ENCODE results near the gene KIF18A. TPM values are rescaled to one million over a fixed set of nuclear protein-coding genes. Genes with fewer than 3 reads are reported as not detected.

The KIF18A gene
- total RNA-seq, 1 donor from 2014 or later: 2.6 TPM

DNA sequence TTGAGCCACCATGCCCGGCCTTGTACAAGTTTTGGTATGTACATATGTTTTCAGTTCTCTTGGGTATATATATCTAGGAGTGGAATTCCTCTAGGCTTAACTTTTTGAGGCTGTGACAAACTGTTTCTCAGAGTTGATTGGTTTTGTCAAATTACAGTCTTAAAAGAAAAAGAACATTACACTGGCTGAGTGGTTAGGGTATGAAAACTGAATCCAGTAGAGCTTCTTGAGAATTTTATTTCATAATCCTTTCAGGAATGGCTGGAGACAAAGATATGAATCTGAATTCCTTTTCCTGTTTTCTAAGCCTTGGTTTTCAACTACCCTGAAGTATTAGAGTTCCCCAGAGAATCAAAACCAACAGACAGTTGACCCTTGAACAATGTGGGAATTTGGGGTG, 6.8 kb upstream of the KIF18A start:
- Mint-ChIP-seq H3K27ac (ENCODE audit: unreplicated experiment) (no peak overlapping the region), H3K36me3 (ENCODE audit: unreplicated experiment) (no peaks in the 10 kb centered on the region), H3K27me3 (ENCODE audit: unreplicated experiment) (no peaks in the 10 kb centered on the region), H3K4me1 (ENCODE audit: low read depth, unreplicated experiment) (peaks cover 5% of the 10 kb centered on the region), H3K4me3 (ENCODE audit: unreplicated experiment) (no peak overlapping the region), H3K9me3 (ENCODE audit: unreplicated experiment) (no peaks in the 10 kb centered on the region)
- TF ChIP-seq, protein P1, sequence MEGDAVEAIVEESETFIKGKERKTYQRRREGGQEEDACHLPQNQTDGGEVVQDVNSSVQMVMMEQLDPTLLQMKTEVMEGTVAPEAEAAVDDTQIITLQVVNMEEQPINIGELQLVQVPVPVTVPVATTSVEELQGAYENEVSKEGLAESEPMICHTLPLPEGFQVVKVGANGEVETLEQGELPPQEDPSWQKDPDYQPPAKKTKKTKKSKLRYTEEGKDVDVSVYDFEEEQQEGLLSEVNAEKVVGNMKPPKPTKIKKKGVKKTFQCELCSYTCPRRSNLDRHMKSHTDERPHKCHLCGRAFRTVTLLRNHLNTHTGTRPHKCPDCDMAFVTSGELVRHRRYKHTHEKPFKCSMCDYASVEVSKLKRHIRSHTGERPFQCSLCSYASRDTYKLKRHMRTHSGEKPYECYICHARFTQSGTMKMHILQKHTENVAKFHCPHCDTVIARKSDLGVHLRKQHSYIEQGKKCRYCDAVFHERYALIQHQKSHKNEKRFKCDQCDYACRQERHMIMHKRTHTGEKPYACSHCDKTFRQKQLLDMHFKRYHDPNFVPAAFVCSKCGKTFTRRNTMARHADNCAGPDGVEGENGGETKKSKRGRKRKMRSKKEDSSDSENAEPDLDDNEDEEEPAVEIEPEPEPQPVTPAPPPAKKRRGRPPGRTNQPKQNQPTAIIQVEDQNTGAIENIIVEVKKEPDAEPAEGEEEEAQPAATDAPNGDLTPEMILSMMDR (IDR thresholded peaks at IDR 0.05; ENCODE audit: partially characterized antibody, unreplicated experiment): no peak
- DNase-seq: no peak

DNA sequence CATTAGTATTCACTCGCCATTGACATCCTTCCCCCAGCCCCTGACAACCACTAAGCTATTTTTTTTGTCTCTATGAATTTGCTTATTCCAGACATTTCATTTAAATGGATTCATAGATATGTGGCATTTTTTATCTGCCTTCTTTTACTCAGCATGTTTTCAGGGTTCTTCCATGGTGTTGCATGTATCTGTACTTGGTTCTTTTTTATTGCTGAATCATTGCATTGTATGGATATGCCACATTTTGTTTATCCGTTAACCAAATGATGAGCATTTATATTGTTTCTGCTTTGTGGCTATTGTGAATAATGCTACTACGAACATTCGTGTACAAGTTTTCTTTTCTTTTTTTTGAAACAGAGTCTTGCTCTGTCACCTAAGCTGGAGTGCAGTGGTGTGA, 6.2 kb upstream of the KIF18A start:
- peaks cover 8% of the 10 kb centered on the region for H3K4me1 Mint-ChIP-seq (ENCODE audit: low read depth, unreplicated experiment)
- TF ChIP-seq, protein P1 (IDR thresholded peaks at IDR 0.05; ENCODE audit: partially characterized antibody, unreplicated experiment): no peak
- no peak for DNase-seq
- no peak overlapping the region for H3K27ac Mint-ChIP-seq (ENCODE audit: unreplicated experiment)
- no peaks in the 10 kb centered on the region for H3K36me3 Mint-ChIP-seq (ENCODE audit: unreplicated experiment)
- H3K4me3 Mint-ChIP-seq (ENCODE audit: unreplicated experiment): no peak overlapping the region
- H3K27me3 Mint-ChIP-seq (ENCODE audit: unreplicated experiment): no peaks in the 10 kb centered on the region
- no peaks in the 10 kb centered on the region for H3K9me3 Mint-ChIP-seq (ENCODE audit: unreplicated experiment)

DNA sequence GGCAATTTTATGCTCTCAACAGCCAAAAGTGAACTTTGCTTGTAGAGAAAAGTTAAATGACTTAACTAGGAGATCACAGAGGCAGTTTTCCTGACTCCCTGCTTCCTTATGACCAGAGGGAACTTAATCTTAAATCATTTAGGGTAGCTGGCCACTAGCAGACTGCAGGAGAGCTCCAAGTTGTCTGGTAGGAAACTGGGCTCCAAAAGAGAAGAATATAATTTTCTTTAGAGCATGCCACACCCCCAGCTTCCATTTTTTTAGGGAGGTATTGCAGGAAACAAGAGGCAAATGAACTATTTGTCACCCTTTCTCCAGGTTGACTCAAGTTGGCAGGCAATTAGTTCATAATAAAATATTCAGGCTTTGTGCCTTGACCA, 2.9 kb upstream of the KIF18A start:
- Mint-ChIP-seq H3K27ac (ENCODE audit: unreplicated experiment) (no peak overlapping the region), H3K27me3 (ENCODE audit: unreplicated experiment) (peaks cover 2% of the 10 kb centered on the region), H3K36me3 (ENCODE audit: unreplicated experiment) (no peaks in the 10 kb centered on the region), H3K9me3 (ENCODE audit: unreplicated experiment) (no peaks in the 10 kb centered on the region), H3K4me3 (ENCODE audit: unreplicated experiment) (peak overlapping the region; percentile 98), H3K4me1 (ENCODE audit: low read depth, unreplicated experiment) (peaks cover 12% of the 10 kb centered on the region)
- no peak for DNase-seq
- TF ChIP-seq, protein P1 (IDR thresholded peaks at IDR 0.05; ENCODE audit: partially characterized antibody, unreplicated experiment): no peak

DNA sequence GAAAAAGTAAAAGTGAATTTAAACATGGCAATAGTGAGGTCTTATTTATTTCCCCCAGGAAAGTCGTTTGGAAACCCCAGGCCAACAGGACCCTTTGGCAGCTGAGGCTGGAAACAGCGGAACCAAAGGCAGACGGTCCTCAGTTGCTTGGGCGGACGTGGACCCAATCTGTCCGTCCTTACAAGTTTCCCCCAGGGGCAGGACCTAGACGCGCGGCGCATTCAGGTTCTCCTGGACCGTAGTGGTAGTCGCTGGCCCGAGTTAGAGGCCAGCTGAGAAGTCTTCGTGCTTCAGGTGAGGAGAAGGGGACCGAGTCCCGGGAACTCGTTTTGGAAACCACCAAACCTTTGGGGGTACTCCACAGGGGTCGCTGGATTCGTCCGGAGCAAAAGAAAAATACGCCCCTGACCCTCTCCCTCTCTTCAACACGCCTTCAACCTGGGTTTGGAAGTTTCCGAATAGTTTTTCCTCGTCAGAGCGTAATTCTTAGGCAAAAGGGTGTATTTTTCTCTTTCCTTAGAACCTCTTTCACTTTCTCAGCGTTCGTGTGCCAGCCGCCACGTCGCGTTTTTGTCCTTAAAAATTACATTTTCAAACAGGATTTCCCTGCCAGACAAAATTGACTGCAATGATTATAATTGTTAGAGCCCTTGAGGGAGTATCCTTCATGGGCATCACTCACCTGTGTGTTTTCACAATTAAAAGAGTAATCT, 2.3 kb upstream of the KIF18A start:
- H3K4me1 Mint-ChIP-seq (ENCODE audit: low read depth, unreplicated experiment): peaks cover 12% of the 10 kb centered on the region

DNA sequence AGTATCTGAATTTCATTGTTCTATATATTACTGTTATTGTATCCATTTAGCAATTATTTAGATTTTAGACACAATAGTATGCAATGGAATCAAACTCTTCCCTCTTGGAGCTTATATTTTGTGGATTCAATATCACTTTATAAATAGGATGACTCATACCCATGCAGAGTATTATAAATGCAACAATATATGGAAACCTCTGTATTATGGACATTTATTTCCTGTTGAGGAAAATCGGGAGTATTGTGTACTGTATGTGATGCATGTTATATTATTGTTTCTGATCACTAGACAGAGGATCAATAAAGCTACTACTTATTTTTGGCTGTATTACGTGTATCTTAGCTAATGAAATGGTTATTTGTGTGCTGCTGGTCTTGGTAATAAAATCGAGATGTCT, 1.0 kb upstream of the KIF18A start:
- Mint-ChIP-seq H3K4me1 (ENCODE audit: low read depth, unreplicated experiment) (peaks cover 12% of the 10 kb centered on the region), H3K9me3 (ENCODE audit: unreplicated experiment) (no peaks in the 10 kb centered on the region), H3K27me3 (ENCODE audit: unreplicated experiment) (peaks cover 2% of the 10 kb centered on the region), H3K4me3 (ENCODE audit: unreplicated experiment) (peak overlapping the region; percentile 97), H3K27ac (ENCODE audit: unreplicated experiment) (peak overlapping the region; percentile 2), H3K36me3 (ENCODE audit: unreplicated experiment) (no peaks in the 10 kb centered on the region)
- TF ChIP-seq, protein P1 (IDR thresholded peaks at IDR 0.05; ENCODE audit: partially characterized antibody, unreplicated experiment): no peak
- no peak for DNase-seq

More for the DNA sequence above, 2.3 kb upstream of the KIF18A start:
- H3K36me3 Mint-ChIP-seq (ENCODE audit: unreplicated experiment): no peaks in the 10 kb centered on the region
- H3K9me3 Mint-ChIP-seq (ENCODE audit: unreplicated experiment): no peaks in the 10 kb centered on the region
- H3K27me3 Mint-ChIP-seq (ENCODE audit: unreplicated experiment): peaks cover 2% of the 10 kb centered on the region
- DNase-seq: peak; percentile 37
- peak overlapping the region; percentile 4 for H3K27ac Mint-ChIP-seq (ENCODE audit: unreplicated experiment)
- TF ChIP-seq, protein P1 (IDR thresholded peaks at IDR 0.05; ENCODE audit: partially characterized antibody, unreplicated experiment): no peak
- H3K4me3 Mint-ChIP-seq (ENCODE audit: unreplicated experiment): peak overlapping the region; percentile 98

Measured in glutamatergic neuron (in vitro differentiated cells).